ENCODE results near the gene SLC26A6.

GRCh38 chr3:48639944-48640606, 4.8 kb upstream of the SLC26A6 start:
- TF ChIP-seq ZNF138 (CRISPR knock-in tag; conservative IDR thresholded peaks at IDR 0.05) (no peak), NR1H2 (CRISPR knock-in tag; IDR thresholded peaks at IDR 0.05) (no peak), PREB (CRISPR knock-in tag; IDR thresholded peaks at IDR 0.05; ENCODE audit: borderline replicate concordance) (no peak), RELA (CRISPR knock-in tag; IDR thresholded peaks at IDR 0.05; ENCODE audit: borderline replicate concordance) (no peak), NFE2L1 (CRISPR knock-in tag; IDR thresholded peaks at IDR 0.05) (no peak), MAX (CRISPR knock-in tag; IDR thresholded peaks at IDR 0.05) (no peak), CTCF (IDR thresholded peaks at IDR 0.05) (no peak), ELF4 (CRISPR knock-in tag; IDR thresholded peaks at IDR 0.05; ENCODE audit: low read depth) (no peak)

Data from WTC11 (cell line).